GM03348 (cell line): ENCODE results near the gene HOXB7.
A peak's percentile ranks its signal among the peaks of the same experiment; 100 is the strongest.

Experiments used
- DNase-seq: peaks from one replicate; pipeline ENCODE4 v3.0.0; 2012; ENCODE audit warnings: low spot score

The HOXB7 gene

DNA sequence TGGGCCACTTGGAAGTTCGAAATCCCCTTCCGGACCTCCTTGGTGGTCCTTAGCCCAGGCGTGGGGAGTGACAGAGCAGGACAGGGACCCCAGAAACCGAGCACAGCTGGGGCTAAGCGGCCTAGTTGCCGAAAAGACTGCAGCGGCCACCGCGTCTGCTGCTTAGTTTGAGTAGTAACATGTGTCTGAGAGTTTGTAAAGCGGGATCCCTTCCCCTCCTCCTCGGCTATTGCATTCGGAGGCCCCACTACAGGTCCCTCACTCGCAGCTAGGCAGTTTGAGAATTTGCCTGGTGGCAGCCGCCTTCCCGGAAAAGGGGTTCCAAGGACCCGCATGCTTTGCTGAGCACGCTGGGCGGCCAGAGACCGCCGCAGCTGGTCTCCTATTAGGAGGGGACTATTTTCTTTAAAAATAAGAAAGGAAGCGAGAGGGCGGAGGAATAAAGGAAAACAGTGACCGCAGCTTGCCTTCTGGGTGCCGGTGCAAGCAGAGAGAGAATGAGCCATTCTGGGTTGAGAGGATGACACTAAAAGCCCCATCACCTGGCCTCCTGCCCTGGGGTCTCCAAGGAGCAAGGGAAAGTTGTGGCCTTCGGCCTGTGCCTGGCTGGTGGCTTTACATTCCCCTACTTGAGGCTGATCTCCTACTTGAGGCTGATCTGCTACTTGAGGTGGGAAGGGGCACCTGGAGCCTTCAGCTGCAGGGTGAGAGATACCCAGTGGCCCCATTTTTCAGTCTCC is 16.1 kb downstream of the HOXB7 start:
- DNase-seq = no peak

DNA sequence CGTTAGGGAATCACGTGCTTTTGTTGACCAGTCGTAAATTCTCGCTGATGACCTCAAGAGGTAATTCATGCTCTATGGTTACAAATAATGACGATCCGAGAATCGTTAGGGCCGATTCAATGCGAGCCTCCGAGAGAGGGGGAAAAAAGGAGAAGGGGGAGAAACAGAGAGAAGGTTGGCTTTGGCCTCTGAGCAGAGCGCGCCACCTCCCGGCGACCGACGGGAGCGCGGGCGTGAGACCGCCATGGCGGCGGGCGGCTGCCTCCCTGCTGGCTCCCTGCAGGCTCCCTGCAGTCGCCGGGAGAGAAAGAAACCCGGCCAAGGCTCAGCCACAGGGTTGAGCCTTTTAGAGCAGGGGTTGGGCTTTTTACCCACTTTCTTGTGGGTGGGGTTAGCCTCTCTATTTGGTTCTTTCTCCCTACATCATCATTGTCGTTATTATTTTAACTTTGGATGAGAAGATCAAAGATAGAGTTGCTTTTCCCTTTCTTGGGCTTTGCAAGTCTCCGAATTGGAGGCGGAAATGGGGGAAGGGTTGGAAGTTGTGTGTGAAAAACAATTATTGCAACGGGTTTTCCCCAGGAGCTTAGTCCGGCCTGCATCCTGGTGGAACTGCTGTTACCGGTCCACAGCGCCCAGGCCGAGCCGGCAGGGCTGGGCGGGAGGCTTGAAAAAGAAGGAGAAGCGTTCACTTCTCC is 16.8 kb downstream of the HOXB7 start:
- peak; percentile 91 for DNase-seq

DNA sequence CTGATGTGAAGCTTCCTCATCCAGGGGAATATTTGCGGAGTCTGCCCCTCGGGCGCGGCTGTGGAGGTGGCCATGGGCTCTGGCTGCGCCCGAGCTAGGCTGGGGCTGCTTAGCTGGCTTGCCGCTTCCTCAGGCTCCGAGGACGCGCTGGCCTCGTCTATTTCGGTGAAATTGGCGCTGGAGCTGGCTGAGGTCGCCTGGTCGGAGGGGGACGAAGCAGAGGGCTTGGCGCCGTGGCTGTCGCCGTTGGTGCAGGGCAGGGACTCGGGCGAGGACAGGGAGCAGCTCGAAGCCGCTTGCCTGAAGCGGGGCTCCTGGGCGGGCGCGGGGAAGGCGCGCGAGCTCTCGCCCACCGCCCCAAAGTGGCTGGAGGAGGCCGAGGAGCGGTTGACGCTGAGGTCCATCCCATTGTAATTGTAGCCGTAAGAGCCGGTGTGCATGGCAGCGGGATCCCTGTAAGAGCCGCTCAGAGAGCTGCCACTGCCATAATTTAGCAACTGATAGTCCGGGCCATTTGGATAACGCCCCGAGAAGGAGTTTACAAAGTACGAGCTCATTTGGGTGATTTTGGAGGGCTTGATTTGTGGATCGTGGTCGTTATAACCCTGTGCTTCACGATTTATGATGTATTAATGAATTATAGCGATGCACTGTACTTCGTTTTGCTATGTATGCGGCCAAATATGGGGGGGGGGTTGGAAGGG is 17.5 kb downstream of the HOXB7 start, which contains the start of gene HOXB5:
HOXB5 (minus strand) TSS at position 654 of the 704 bp plus-strand sequence; CDS start at position 557, 97 bp downstream.
- no peak for DNase-seq

DNA sequence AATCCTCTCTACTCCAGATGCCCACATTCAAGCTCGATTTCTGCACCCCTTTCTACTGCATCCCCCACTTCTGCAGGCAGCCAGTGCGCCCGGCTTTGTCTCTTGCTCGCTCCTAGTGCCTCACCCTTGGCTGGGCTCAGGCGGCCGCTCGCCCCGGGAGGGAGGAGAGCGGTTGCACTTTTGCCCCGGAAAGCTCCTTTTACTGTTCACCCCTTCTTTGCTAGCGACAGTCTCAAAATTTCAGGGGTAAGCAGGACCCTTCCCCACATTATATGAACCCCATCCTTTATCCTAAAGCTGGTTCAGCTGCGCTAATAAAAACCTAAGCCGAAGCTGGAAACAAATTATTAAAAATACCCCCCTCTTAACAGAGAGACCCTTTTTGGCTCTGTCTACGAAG is 18.2 kb downstream of the HOXB7 start:
- no peak for DNase-seq

DNA sequence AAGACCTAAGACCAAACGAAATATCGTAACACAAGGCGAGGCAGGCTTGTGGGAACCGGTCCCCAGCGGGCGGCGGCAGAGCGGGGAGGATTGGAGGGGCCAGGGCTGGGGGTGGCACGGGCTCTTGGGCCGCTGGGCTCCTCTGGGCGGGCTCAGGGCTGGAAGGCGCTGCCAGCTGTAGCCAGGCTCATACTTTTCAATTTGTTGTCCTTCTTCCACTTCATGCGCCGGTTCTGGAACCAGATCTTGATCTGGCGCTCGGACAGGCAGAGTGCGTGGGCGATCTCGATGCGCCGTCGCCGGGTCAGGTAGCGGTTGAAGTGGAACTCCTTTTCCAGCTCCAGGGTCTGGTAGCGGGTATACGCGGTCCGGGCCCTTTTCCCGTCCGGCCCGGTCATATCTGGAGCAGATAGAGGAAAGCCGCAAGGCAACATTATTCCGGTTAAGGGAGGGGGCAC is 18.7 kb downstream of the HOXB7 start:
- DNase-seq = no peak

DNA sequence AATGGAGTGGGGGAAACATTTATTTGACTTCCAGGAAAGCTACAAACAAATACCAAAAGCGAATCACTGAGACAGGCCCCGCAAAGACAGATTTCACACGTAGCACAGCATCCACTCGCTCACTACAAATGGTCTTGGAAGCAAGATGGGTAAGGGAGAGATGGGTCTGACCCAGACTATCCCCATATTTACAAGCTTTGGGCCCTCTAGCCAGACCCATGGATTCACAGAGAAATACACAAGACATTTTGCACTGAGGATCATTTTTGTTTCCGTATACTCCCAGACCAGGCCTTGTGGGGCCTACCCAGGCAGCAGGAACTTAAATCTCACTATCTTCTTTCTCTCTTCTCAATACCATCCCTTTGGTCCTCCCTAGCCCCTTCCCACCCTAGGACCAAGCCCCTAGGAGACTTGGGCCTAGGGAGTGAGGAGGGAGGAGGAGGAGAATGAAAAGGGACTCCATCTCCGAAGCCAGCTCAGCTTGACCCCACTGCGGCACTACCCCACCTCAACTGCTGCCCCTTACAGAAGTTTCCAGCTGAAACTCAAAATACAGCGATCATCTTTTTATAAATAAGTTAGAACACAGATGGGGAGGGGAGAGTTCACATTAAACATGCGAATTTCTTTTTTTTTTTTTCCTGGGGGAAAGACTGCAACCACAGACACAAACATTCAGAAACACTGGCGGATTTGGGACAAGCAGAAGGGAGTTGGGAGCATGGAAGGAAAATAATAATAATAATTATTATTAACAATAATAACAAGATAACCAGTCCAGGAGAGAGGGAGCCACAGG is 19.4 kb downstream of the HOXB7 start:
- DNase-seq = no peak

DNA sequence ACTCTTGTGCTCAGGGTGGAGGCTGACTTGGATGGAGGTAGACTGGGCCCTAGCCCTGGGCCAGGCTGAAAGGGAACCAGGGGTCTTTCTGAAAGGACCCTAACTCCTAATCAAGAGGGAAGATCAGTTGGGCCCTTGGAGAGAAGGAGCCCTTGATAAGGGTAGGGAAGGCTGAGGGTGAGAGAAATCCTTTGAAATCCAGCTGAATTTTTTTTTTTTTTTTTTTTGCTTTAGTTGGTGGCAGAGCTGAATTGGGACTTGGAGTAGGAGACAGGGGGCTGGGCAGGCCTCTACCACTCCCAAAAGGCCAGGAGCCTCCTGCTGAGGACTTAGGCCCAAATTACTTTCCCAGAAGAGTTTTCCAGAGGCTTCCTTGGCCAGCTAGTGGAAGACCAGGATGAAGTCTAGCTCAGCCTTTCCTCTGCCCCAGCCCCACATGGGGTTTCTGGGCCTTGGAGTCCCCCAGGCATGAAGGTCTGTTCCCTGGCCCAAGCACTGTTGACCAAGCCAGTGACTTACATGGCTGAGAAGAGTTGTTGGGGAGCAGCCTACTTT is 20.1 kb downstream of the HOXB7 start:
- no peak for DNase-seq

DNA sequence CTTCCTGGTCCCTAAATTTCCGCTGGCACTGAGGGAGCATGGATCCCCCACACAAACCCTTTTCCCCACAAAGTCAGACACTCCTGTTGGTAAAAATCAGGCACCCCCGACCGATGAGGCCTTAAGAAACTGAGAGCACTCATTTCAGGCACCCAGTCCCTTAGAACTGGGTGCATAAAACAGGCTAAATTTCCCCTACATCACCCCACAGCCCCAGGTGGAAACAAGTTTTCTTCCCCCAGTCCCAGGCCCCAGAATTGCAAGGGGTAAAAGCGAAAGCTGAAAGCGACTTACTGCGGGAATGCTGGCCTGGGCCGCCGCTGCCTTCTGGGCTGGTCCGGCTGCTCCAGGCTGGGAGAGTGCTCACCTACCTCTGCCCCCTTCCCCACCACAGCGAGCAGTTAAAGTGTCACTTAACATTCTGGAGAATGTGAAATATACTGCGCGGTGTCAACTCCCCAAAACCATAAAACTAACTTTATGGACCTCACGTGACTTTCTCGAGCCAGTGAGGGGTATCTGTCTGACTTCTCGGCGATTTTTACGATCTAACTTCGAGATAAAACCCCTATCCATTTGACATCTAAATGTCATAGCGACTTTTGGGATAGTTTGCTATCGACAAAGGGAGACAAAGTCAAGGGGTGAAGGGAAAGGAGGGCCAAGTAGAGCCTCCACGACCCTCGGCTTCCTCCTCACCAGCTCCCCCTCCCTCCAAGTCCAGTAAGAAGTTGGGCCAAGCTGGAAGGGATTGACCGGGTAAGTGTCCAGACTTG is 20.8 kb downstream of the HOXB7 start, which contains the start of gene HOXB3:
HOXB3 (minus strand) TSS at position 411 of the 776 bp plus-strand sequence. CDS start 37,767 bp downstream, outside the sequence.
- no peak for DNase-seq

DNA sequence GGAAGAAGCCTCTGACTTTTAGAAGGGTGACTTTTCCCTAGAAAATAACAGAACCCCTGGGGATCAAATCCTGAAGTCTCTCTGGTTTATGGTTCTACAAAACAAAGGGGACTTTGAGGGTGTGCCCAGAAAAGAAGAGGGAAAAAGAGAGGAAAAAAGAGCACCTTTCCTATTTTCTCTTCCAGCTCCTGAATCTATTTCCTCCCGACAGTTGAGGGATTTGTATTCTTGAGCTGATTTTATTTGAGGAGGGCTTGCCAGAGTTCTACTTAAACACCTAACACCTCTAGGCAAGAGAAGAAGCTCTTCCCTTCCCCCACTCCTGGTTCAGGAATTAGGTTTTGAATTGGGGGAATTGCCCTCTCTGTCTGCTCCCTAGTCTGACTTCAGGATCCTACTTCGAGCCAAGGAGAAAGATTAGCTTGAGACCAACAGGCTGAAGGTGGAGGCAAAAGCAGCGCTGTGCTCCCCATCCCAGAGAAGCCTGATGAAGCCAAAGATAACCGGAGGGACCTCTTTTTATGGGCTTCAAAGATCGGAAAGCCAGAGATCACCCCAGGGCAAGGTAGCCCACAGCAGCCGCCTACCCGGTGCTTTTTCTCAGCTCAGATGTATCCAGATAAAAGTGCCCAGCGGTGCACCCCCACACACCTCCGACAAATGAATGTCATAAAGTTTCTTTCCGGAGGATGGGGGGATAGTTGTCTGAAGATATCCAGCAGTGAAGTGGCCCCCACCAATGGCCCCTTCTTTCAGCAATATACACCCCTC is 21.6 kb downstream of the HOXB7 start:
- no peak for DNase-seq

DNA sequence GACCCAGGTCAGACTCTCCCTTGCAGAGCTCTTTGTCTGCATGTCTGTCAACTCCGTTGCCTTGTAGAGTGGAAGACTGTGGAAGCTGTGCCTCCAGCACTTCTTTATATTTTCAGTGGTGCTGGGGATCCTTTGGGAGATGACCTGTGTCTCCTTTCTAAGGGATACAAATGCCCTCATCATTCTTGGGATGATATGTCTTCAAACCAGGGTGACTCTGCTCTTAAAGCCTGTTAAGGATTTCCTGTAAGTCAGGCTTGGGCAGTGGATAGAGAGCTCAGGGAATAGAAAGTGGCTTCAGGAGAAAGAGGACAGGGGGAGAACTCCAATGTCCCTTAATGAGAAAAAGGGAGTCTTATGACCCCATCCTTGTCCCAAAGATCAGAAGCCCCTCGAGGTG is 22.3 kb downstream of the HOXB7 start:
- DNase-seq = no peak

DNA sequence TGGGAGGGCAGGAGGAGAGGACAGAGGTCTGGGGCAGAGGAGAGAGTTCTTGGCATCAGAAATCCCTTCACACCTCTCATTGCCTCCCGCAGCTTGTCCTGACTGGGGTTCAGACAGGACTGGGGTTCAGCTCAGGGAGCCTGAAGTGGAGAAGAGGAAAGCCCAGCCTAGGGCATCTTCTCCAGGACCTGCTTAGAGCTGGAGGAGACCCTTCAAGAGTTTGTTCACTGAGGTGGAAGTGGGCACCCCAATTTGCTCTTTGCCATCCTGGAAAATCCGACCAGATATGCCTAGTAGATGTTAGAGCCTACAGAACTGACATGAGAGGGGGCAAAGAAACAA is 22.8 kb downstream of the HOXB7 start:
- DNase-seq = no peak

DNA sequence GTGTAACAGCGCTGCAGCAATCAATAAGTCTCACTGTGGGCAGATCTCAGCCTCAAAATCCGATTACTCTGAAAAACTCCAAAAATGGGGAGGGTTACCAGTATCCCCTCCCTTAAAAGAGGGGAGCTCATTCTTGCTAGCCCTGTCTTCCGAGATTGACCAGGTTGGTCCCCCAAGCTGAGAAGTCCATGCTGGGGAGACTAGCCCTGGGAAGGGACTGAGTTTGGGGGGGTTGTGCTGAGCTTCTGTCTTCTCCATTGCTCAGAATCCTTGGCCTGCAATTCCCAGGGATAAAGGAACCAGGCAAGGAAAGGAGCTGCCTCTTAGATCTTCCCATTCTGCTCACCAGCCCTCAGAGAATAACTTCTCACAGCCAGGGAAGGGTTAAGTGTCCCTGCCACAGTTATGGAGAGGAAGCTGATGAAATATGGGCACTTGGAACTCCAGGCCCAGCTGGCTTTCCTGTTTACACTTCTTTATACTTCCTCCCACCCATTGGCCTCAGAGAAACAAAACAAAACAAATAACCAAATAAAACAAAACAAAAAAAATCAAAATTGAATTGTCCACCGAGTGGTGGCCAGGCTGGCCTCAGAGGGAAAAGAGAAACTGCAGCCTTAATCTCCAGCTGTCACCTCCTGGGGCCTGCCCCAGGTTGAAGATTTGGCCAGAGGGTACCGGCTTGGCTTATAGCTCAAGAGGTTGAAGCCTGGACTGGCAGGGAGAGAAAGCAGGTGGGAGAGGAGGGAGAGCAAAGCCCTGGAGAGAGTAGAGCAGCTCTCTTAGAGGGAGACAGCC is 23.3 kb downstream of the HOXB7 start:
- DNase-seq = no peak

DNA sequence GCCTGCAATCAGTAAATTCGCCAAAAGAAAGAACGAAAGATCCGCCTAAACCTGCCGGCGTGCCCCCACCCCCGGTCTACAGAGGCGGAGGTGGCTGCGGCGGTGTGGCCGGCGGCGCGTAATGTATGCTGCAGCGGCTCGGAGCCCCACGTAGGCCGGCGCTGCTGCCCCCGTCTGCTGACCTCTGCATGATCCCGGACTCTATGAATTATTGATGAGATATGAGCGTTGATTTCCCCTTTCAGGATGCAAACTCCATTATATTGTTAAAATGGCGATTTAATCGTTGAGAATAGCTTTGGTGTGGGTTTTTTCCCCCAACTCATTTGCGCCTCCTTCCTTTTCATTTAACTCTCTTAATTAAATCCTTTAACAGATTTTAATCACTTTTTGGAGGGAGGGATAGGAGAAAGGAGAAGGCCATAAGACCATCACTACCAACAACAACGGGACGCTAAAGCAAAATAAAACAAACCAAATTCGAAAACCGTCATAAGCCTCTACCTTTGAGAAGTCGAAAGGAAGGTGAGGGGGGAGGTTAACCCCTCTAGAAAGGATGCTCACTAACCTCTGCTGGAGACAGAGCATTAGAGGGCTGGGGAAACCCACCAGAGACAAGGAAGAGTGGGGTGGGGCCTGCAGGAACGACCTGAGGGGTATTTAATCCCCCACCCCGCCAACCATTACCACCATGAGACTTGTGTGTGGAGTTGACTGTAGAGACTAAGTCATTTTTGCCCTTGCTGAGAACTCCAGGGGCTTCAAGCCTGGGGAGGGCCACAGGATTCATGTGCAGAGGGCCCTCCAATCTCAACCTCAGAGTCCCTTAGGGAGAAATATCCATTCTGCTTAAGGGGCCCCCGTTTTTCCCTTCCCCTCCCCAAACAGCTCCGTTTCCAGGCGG is 24.2 kb downstream of the HOXB7 start:
- no peak for DNase-seq

DNA sequence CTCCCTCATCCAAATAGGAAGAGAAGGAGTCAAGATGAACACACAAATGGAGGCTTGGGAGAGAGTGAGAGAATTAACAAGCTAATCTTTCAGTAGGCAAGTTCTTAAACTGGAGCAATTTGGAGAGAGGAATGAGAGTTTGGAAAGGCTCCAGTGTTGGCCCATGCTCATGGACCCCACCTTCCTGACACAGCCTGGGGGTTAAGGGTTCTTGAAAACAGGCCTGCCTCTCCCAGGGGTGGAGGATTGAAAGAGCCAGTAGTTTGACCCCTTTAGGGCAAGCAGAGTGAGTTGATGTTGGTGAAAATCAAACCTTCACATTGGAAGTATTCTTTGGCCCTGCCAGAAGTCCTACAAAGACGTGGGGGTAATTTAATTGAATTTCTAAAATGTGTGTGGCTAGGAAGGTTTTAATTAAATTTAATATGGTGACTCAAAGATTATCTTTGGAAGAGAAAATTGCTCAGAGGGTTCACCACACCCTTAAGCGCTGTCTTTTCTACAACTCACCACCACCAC is 26.5 kb downstream of the HOXB7 start:
- no peak for DNase-seq

DNA sequence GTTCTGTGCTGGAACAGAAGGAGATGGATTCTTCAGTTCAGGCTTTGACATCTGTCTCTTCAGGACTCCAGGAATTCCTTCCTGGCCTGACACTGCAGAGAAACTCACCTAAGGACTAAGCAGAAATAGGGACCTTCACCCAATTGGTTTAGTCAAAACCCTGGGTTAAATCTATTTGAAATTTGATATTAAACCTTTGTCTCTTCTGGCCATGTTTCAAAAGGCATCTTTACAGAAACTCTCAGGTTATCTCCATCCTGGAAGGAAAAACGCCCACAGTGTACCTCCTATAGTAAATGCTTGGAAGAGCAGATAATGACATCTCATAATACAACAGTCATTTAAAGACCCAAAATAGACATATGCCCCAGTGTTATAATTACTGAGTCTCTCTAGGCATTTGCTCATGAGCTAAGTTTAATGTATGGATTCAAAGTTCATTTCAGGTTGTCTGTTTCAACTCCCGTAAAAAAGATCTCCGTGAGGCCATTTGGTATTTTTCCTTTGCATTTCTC is 27.1 kb downstream of the HOXB7 start:
- no peak for DNase-seq

DNA sequence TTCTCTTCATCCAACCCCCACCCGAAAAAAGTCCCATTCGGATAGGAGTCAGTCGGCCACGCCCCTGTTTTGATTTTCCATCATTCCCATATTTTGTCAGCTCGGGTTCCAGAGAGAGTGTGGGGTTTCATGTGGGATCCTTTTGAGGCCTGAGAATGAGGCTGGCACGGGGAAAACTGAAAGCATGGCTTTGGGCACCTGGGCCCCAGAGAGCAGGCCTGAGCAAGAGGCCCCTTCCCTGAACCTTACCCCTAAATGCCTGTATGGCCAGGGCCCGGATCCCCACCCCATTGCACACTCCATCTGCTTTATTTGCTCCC is 28.1 kb downstream of the HOXB7 start:
- DNase-seq = no peak

DNA sequence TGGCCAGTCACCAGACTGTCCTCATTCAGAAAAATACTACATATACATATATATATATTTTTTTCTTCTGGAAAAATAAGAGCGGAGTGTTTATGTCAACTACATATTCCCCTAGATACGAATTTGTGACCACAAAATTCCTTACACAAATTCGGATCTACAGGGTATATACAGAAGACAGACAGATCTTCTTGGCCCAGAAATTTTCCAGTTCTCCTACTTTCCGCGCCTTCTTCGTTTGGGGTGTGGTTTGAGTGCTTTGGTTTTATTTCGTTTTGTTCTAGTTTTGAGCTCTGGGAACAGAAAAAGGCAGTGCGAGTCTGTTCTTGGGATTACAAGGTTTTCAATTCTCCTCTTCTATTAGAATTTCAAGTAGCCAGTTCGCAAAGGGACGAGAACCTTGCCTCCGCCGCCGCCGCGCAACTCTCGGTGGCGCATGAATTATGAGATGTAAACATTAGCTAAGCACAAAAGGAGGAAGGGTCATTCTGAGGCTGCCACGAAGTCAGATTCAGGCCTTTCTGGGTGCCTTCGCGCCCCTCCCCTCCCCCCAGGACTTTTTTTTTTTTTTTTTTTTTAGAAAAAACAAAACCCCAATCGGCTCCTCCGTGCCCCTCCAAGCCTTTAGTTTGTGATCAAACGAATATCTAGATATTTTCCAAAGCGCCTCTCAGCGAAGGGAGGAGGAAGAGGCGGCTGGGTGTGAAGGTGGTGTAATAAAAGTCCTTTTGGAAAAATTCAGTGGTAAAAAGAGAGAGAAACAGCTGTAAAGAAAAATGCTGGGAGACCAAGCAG is 30.9 kb downstream of the HOXB7 start:
- DNase-seq = no peak
